GM12878 (cell line): ENCODE data around the gene SH2D3A. TPM values are rescaled to one million over a fixed set of nuclear protein-coding genes. Genes with fewer than 3 reads are reported as not detected.
A peak's percentile ranks its signal among the peaks of the same experiment; 100 is the strongest.

Experiments used
- ATAC-seq: fragments of 200-7000 bp; cut with Tn5 transposase; 3 replicates; pipeline ENCODE4 v1.9.1; 2020; ENCODE audit warnings: mild to moderate bottlenecking, moderate library complexity
- BruUV-seq: library from RNA; stranded (reverse); fragments of 400-500 nt; replicated peaks from 2 replicates; lab custom pipeline; 2021; lab: Mats Ljungman, UMichigan
- CTCF ChIA-PET: fragments of 300-600 bp; sonication (Branson Sonifier 250); formaldehyde crosslinking; extraction: SDS; loops from one replicate; lab custom pipeline; 2021; ENCODE audit warnings: inconsistent platforms; lab: Yijun Ruan, JAX
- POLR2A ChIA-PET: fragments of 350-600 bp; formaldehyde crosslinking; extraction: SDS; loops from one replicate; lab custom pipeline; 2021; ENCODE audit warnings: inconsistent platforms; lab: Charles Lee
- RAD21 ChIA-PET: fragments of 300-600 bp; sonication (Branson Sonifier 250); formaldehyde crosslinking; loops from one replicate; lab custom pipeline; 2023; ENCODE audit warnings: antibody characterized with exemption; ENCODE audit not compliant: unreplicated experiment; lab: Charles Lee
- SMC1A ChIA-PET: fragments of 300-600 bp; sonication (Branson Sonifier 250); formaldehyde crosslinking; loops from one replicate; lab custom pipeline; 2023; ENCODE audit not compliant: unreplicated experiment, uncharacterized antibody; lab: Charles Lee
- DNase-seq: peaks from one replicate; pipeline ENCODE4 v3.0.0-alpha.2; 2011; ENCODE audit warnings: low read depth, low spot score
- FAIRE-seq: peaks from 3 replicates; lab custom pipeline; 2011; peaks lifted over from hg19 to GRCh38; lab: Jason Lieb, UNC
- H2AFZ ChIP-seq: 2 replicates; pipeline ENCODE4 v1.6.0; 2011; ENCODE audit warnings: low read depth, low read length, control low read depth; ENCODE audit not compliant: control insufficient read depth
- H3K27ac ChIP-seq: 2 replicates; pipeline ENCODE4 v1.5.1; 2011; ENCODE audit warnings: control low read depth; ENCODE audit not compliant: control insufficient read depth, insufficient read depth
- H3K27me3 ChIP-seq, 2 experiments: replicated peaks in 1 of 2; 2 replicates each; pipeline versions ENCODE4 v1.6.0 to v1.6.1; 2011; ENCODE audit warnings: low read length in 1 of 2; ENCODE audit not compliant: control insufficient read depth in 2 of 2, insufficient read depth in 2 of 2
- H3K36me3 ChIP-seq, 2 experiments: 2 replicates each; pipeline ENCODE4 v1.5.1; 2011; ENCODE audit warnings: low read length in 1 of 2; ENCODE audit not compliant: control insufficient read depth in 2 of 2, insufficient read depth in 2 of 2
- H3K4me1 ChIP-seq: 2 replicates; pipeline ENCODE4 v1.6.1; 2011; ENCODE audit warnings: mild to moderate bottlenecking, low read length, moderate library complexity, mixed read lengths; ENCODE audit not compliant: control insufficient read depth, insufficient read depth
- H3K4me2 ChIP-seq: 2 replicates; pipeline ENCODE4 v1.6.0; 2011; ENCODE audit warnings: control low read depth; ENCODE audit not compliant: control insufficient read depth, insufficient read depth
- H3K4me3 ChIP-seq: fragments of 200-600 bp; sonication (generic); 2 replicates; pipeline ENCODE4 v1.5.1; 2016
- H3K79me2 ChIP-seq: 2 replicates; pipeline ENCODE4 v1.6.0; 2011; ENCODE audit warnings: low read length; ENCODE audit not compliant: control insufficient read depth, insufficient read depth
- H3K9ac ChIP-seq: 2 replicates; pipeline ENCODE4 v1.8.0; 2011; ENCODE audit warnings: low read length, control low read depth, mixed read lengths; ENCODE audit not compliant: control insufficient read depth, insufficient read depth
- H3K9me3 ChIP-seq: replicated peaks from 3 replicates; pipeline ENCODE4 v1.5.1; 2011; ENCODE audit warnings: mild to moderate bottlenecking, low read length; ENCODE audit not compliant: control insufficient read depth, insufficient read depth
- H4K20me1 ChIP-seq: 2 replicates; pipeline ENCODE4 v1.6.0; 2011; ENCODE audit not compliant: control insufficient read depth, insufficient read depth
- BCL11A ChIP-seq: IDR thresholded peaks from 2 replicates; pipeline ENCODE4 v1.6.1; 2011; ENCODE audit warnings: low read depth, low read length
- CBFB ChIP-seq: IDR thresholded peaks from 2 replicates; pipeline ENCODE4 v1.6.1; 2016; ENCODE audit warnings: antibody characterized with exemption, low read depth
- CEBPB ChIP-seq, 2 experiments: fragments of 150-350 bp in 1 of 2; IDR thresholded peaks; 2 replicates each; pipeline ENCODE4 v1.6.1; 2012 to 2014; ENCODE audit warnings: low read depth in 2 of 2, low read length in 2 of 2, borderline replicate concordance in 1 of 2, inconsistent platforms in 1 of 2
- CHD4 ChIP-seq: fragments of 200-600 bp; sonication (generic); IDR thresholded peaks from 2 replicates; pipeline ENCODE4 v1.6.1; 2016; ENCODE audit warnings: mild to moderate bottlenecking
- CREB1 ChIP-seq: IDR thresholded peaks from 2 replicates; pipeline ENCODE4 v1.6.1; 2012; ENCODE audit warnings: low read depth, mild to moderate bottlenecking, inconsistent platforms
- CREM ChIP-seq: IDR thresholded peaks from 2 replicates; pipeline ENCODE4 v1.6.1; 2014; ENCODE audit warnings: antibody characterized with exemption, low read depth
- HDAC6 ChIP-seq: fragments of 200-600 bp; sonication (generic); IDR thresholded peaks from one replicate; pipeline ENCODE4 v1.8.0; 2017; ENCODE audit warnings: antibody characterized with exemption; ENCODE audit not compliant: unreplicated experiment
- IKZF2 ChIP-seq, 2 experiments: fragments of 450-650 bp; IDR thresholded peaks; 2 replicates each; pipeline ENCODE4 v1.6.1; 2017; ENCODE audit warnings: mild to moderate bottlenecking in 2 of 2, moderate library complexity in 2 of 2
- LARP7 ChIP-seq: fragments of 450-650 bp; IDR thresholded peaks from 2 replicates; pipeline ENCODE4 v1.6.1; 2017; ENCODE audit warnings: mild to moderate bottlenecking
- MYB ChIP-seq: fragments of 150-350 bp; IDR thresholded peaks from 2 replicates; pipeline ENCODE4 v1.6.1; 2014; ENCODE audit warnings: mild to moderate bottlenecking, low read depth, low read length, borderline replicate concordance
- RELA ChIP-seq: fragments of 450-650 bp; IDR thresholded peaks from 2 replicates; pipeline ENCODE4 v1.8.0; 2014; ENCODE audit warnings: borderline replicate concordance; ENCODE audit not compliant: partially characterized antibody
- RUNX3 ChIP-seq: IDR thresholded peaks from 2 replicates; pipeline ENCODE4 v1.6.1; 2012; ENCODE audit warnings: low read length, inconsistent platforms
- SMAD5 ChIP-seq: IDR thresholded peaks from 2 replicates; pipeline ENCODE4 v1.6.1; 2016; ENCODE audit warnings: antibody characterized with exemption, low read depth
- YY1 ChIP-seq: IDR thresholded peaks from 2 replicates; pipeline ENCODE4 v1.6.1; 2011; ENCODE audit warnings: low read depth, mild to moderate bottlenecking, low read length
- WGBS: methylation state at CpG from one replicate; pipeline ENCODE4 v1.1.6; 2016; ENCODE audit warnings: low lambda C conversion rate; ENCODE audit not compliant: insufficient replicate concordance, insufficient coverage; ENCODE audit errors: missing lambda C conversion rate; 5-methylcytosine and 5-hydroxymethylcytosine counted together
- in situ Hi-C: fragments of 300-500 bp; cut with MboI; formaldehyde crosslinking; loops from 9 replicates; pipeline ENCODE4 v1.14.3; 2018; ENCODE audit warnings: mixed read lengths
- intact Hi-C: fragments of 100-400 bp; cut with micrococcal nuclease; formaldehyde crosslinking; loops from one replicate; pipeline ENCODE4 v1.14.2; 2022; ENCODE audit not compliant: unreplicated experiment
- polyA plus RNA-seq, 11 experiments: library from polyadenylated mRNA; depleted of rRNA in 4 of 11; unstranded in 6 of 11; stranded (reverse) in 5 of 11; fragments of >200 nt; fragmentation: Nextera tagmentation in 4 of 11; fragmentation: Illumina TruSeq in 1 of 11; extraction: Ambion mirVana in 4 of 11; extraction: Trizol in 1 of 11; gene quantifications; 1 replicate in 1 of 11; 2 replicates in 10 of 11; pipeline versions ENCODE4 v1.2.1 to v1.2.3, GENCODE V29; 2011 to 2016; ENCODE audit warnings: inconsistent platforms in 2 of 11, missing spikeins in 2 of 11, low read depth in 1 of 11
- total RNA-seq, 4 experiments: library from RNA; depleted of rRNA in 3 of 4; stranded (reverse); fragments of >200 nt in 3 of 4; fragmentation: Illumina TruSeq in 1 of 4; extraction: Trizol in 1 of 4; gene quantifications; 2 replicates each; pipeline versions ENCODE4 v1.2.1 to v1.2.3, GENCODE V29; 2013 to 2021
- TF ChIP-seq, protein P1 (sequence below): IDR thresholded peaks from 2 replicates; pipeline ENCODE4 v1.6.1; 2011; ENCODE audit warnings: mild to moderate bottlenecking, low read depth, low read length, moderate library complexity; ENCODE audit not compliant: insufficient replicate concordance
- TF ChIP-seq, protein P2 (sequence below): fragments of 450-650 bp; formaldehyde crosslinking; IDR thresholded peaks from 2 replicates; pipeline ENCODE4 v1.4.0; 2020; ENCODE audit warnings: mild to moderate bottlenecking, moderate library complexity
- TF ChIP-seq, protein P3 (sequence below): IDR thresholded peaks from 2 replicates; pipeline ENCODE4 v1.6.1; 2011; ENCODE audit warnings: low read depth, mild to moderate bottlenecking, low read length, moderate library complexity, borderline replicate concordance; ENCODE audit errors: extremely low read depth

The SH2D3A gene
- total and polyA plus RNA-seq, 10 of the 15 experiments (the other 5 are each of a cell fraction or from before 2014, with no cell fraction given), result 0.77 to 24.4 (median 9.5) TPM

DNA sequence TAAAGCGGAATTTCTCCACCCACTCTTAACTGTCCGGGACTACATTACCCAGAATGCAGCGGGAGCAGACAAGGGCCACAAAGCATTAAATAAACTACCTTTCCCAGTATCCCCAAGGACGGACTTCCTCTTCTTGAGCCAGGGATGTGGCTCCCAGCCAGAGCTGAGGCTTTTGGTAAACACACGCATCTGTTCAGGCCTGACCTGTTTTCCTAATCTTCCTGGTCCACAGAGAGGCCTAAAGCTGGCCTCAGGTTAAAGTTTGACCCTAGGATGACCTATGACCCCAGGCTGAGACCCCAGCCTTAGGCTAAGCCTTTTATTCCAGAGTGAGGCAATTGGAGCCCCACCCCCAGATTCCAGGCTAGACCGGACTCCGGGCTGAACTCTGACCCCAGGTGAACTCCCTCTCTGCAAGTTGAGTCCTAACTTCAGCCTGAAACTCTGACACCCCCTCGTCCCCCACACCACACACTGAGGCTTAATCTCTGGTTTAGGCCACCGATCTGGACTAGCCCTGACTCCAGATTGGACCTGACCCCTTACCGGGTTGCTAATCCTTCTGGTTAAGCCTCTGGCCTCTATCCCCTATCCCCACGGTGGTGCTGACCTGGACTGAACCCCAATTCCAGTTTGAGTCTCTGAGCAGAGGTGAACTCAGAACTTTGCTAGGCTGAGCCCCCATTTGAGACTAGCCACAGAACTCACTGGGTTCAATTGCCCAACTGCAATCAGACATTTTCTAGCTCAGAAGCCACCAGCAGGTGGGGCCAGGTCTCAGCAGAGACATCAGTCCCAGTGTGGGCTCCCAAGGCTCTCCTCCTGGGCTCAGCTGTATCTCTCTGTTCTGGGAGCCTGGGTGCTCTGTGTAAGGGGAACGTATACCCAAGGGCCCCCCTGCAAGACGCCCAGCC lies 29.1 kb downstream of the SH2D3A start:
- Histone ChIP-seq H3K36me3 (peaks cover 0 to under 1% of the 10 kb centered on the region in 2 experiments; a peak in 2 of 4 replicates), H3K9ac (peak overlapping the region; percentile 85), H3K4me2 (peak overlapping the region; percentile 100), H3K79me2 (peaks cover 44% of the 10 kb centered on the region), H3K27ac (peak overlapping the region; percentile 71), H4K20me1 (no peaks in the 10 kb centered on the region), H2AFZ (peak overlapping the region; percentile 90), H3K27me3 (no peaks in the 10 kb centered on the region), H3K9me3 (no peaks in the 10 kb centered on the region), H3K4me1 (peaks cover 30% of the 10 kb centered on the region), H3K4me3 (peak overlapping the region; percentile 65)
- WGBS, result 7% methylated on average over 13 of the region's 13 CpGs
- peak; percentile 47 for ATAC-seq
- BruUV-seq, result no TSS peak
- ChIA-PET POLR2A (interaction anchor here (0.6 to 4.0 kb wide), 14 partner anchors 9 to 221 kb away, joined by 3 to 25 read pairs (median 4); partner anchors contain the start of genes C3, SH2D3A, TNFSF14 and VAV1), SMC1A (interaction anchor here (0.6 to 4.0 kb wide), 23 partner anchors 9 to 280 kb away, joined by 3 to 55 read pairs (median 5); partner anchors contain the start of genes TNFSF14 and VAV1), RAD21 (interaction anchor here (0.5 to 5.1 kb wide), 28 partner anchors 12 to 361 kb away, joined by 3 to 76 read pairs (median 6); partner anchors contain the start of genes DENND1C, TNFSF14 and VAV1), CTCF (interaction anchor here (0.5 to 5.5 kb wide), 34 partner anchors 9 to 612 kb away, joined by 3 to 104 read pairs (median 6); partner anchors contain the start of genes C3, SH2D3A, TNFSF14 and VAV1)
- peak; percentile 89 for FAIRE-seq
- intact Hi-C loops (loop anchor here (1.0 to 2.0 kb wide), 6 partner anchors 29 to 221 kb away; partner anchors contain the start of genes CD70, SH2D3A and TNFSF14), in situ Hi-C loops (loop anchor here (5.0 kb wide), 2 partner anchors 124 to 221 kb away; no protein-coding TSS in a partner anchor)
- no peak for DNase-seq
- TF ChIP-seq YY1 (peak; percentile 86), MYB (no peak), CREB1 (no peak), RUNX3 (peak; percentile 51), LARP7 (peak; percentile 60; the same call in 1 of the 2 replicates), HDAC6 (no peak), SMAD5 (no peak), RELA (peak; percentile 30), CHD4 (0 out of 2 replicates have a peak, but pooled peaks have one; percentile 91), CEBPB (IDR thresholded peaks at IDR 0.05; ENCODE audit: borderline replicate concordance in 1 of 2, low read depth in 2 of 2, low read length in 2 of 2) (no peak), CBFB (no peak), CREM (peak; percentile 73; the same call in 1 of the 2 replicates), BCL11A (0 out of 2 replicates have a peak, but pooled peaks have one; percentile 7), IKZF2 (IDR thresholded peaks at IDR 0.05) (peak in 1 of 2 experiments; percentile 68)
- TF ChIP-seq, protein P1, sequence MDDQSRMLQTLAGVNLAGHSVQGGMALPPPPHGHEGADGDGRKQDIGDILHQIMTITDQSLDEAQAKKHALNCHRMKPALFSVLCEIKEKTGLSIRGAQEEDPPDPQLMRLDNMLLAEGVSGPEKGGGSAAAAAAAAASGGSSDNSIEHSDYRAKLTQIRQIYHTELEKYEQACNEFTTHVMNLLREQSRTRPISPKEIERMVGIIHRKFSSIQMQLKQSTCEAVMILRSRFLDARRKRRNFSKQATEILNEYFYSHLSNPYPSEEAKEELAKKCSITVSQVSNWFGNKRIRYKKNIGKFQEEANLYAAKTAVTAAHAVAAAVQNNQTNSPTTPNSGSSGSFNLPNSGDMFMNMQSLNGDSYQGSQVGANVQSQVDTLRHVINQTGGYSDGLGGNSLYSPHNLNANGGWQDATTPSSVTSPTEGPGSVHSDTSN, result no peak
- TF ChIP-seq, protein P2, sequence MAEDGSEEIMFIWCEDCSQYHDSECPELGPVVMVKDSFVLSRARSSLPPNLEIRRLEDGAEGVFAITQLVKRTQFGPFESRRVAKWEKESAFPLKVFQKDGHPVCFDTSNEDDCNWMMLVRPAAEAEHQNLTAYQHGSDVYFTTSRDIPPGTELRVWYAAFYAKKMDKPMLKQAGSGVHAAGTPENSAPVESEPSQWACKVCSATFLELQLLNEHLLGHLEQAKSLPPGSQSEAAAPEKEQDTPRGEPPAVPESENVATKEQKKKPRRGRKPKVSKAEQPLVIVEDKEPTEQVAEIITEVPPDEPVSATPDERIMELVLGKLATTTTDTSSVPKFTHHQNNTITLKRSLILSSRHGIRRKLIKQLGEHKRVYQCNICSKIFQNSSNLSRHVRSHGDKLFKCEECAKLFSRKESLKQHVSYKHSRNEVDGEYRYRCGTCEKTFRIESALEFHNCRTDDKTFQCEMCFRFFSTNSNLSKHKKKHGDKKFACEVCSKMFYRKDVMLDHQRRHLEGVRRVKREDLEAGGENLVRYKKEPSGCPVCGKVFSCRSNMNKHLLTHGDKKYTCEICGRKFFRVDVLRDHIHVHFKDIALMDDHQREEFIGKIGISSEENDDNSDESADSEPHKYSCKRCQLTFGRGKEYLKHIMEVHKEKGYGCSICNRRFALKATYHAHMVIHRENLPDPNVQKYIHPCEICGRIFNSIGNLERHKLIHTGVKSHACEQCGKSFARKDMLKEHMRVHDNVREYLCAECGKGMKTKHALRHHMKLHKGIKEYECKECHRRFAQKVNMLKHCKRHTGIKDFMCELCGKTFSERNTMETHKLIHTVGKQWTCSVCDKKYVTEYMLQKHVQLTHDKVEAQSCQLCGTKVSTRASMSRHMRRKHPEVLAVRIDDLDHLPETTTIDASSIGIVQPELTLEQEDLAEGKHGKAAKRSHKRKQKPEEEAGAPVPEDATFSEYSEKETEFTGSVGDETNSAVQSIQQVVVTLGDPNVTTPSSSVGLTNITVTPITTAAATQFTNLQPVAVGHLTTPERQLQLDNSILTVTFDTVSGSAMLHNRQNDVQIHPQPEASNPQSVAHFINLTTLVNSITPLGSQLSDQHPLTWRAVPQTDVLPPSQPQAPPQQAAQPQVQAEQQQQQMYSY (CRISPR knock-in tag), result no peak
- TF ChIP-seq, protein P3, sequence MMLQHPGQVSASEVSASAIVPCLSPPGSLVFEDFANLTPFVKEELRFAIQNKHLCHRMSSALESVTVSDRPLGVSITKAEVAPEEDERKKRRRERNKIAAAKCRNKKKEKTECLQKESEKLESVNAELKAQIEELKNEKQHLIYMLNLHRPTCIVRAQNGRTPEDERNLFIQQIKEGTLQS, result no peak
